ENCODE data around the gene GAS1. TPM values are rescaled to one million over a fixed set of nuclear protein-coding genes. Genes with fewer than 3 reads are reported as not detected.

The GAS1 gene
- polyA plus RNA-seq, 1 donor = 23.6 TPM

DNA sequence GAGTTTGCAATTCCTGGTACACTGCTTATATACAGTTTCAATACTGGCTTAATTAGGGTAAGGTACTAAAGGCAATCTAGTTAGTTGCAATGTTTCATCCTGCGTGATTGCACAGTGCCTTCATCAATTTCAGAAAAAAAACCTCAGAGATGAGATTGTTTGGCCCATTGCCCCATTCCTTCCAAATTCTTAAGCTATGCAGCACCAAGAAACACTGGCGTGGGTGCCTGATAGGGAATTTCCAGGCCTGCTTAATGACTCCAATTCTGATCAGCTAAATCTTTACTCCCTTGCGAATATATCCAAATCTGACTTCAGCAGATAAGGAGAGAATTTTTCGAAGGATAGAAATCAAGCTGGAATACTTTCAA is 35.9 kb upstream of the GAS1 start:
- no peaks in the 10 kb centered on the region for H3K4me1 ChIP-seq (ENCODE audit: control insufficient read depth, insufficient read depth, low read length)
- no peaks in the 10 kb centered on the region for H3K27me3 ChIP-seq (ENCODE audit: control insufficient read depth, insufficient read depth, low read length)
- no peaks in the 10 kb centered on the region for H3K36me3 ChIP-seq (ENCODE audit: control insufficient read depth, insufficient read depth, low read length)
- DNase-seq = no peak
- 74% methylated on average over 3 of the region's 4 CpGs for whole genome bisulfite sequencing (ENCODE audit: insufficient coverage, low lambda C conversion rate)
- no peaks in the 10 kb centered on the region for H3K9me3 ChIP-seq (ENCODE audit: control insufficient read depth, low read depth, low read length)
- H3K4me3 ChIP-seq (ENCODE audit: low read length) = no peak overlapping the region
- H3K27ac ChIP-seq (ENCODE audit: low read length) = no peak overlapping the region

DNA sequence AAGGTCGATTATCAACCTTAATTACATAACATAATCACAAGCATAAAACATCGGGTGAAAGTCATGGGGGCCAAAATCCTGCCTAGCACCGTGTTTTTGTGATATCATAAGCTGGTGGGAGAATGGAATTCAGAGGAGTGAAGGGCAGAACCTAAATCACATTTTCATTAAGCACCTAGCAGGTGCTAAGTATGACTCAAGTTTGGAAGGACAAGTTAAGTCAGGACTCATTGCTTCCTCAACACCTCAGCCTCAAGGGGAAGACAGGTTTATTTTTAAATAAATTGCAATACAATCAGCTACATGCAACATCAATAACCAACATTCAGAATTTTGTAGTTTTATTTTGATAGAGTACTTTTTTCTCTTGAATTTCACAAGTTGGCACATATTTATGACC is 33.5 kb upstream of the GAS1 start:
- no peaks in the 10 kb centered on the region for H3K27me3 ChIP-seq (ENCODE audit: control insufficient read depth, insufficient read depth, low read length)
- DNase-seq = no peak
- no peak overlapping the region for H3K4me3 ChIP-seq (ENCODE audit: low read length)
- 67% methylated on average over 1 of the region's 3 CpGs for WGBS (ENCODE audit: insufficient coverage, low lambda C conversion rate)
- H3K27ac ChIP-seq (ENCODE audit: low read length) = no peak overlapping the region
- H3K9me3 ChIP-seq (ENCODE audit: control insufficient read depth, low read depth, low read length) = no peaks in the 10 kb centered on the region
- no peaks in the 10 kb centered on the region for H3K4me1 ChIP-seq (ENCODE audit: control insufficient read depth, insufficient read depth, low read length)
- H3K36me3 ChIP-seq (ENCODE audit: control insufficient read depth, insufficient read depth, low read length) = no peaks in the 10 kb centered on the region

DNA sequence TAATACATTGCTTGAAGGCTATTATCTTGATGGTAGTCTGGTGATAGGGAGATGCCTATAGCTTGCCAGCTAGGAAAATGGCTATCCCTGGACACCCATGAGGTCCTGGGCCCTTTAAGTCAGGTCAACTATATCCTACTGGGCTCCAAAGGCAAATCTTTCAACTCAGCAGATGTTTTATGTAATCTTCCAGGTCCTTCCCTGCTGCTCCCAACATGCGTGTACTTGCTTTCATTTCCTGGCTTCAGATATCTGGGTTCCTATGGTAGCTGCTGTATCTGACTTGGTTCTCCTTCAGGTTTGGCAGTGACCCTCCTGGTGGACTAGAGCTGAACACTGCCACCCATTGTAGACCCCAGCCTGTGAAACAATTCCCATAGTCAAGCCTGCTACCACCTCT is 32.4 kb upstream of the GAS1 start:
- Histone ChIP-seq H3K27me3 (ENCODE audit: control insufficient read depth, insufficient read depth, low read length) (no peaks in the 10 kb centered on the region), H3K36me3 (ENCODE audit: control insufficient read depth, insufficient read depth, low read length) (no peaks in the 10 kb centered on the region), H3K4me1 (ENCODE audit: control insufficient read depth, insufficient read depth, low read length) (no peaks in the 10 kb centered on the region), H3K4me3 (ENCODE audit: low read length) (no peak overlapping the region), H3K9me3 (ENCODE audit: control insufficient read depth, low read depth, low read length) (no peaks in the 10 kb centered on the region), H3K27ac (ENCODE audit: low read length) (no peak overlapping the region)
- no CpG with 5 or more reads among the region's 1 CpG for WGBS (ENCODE audit: insufficient coverage, low lambda C conversion rate)
- DNase-seq = no peak

DNA sequence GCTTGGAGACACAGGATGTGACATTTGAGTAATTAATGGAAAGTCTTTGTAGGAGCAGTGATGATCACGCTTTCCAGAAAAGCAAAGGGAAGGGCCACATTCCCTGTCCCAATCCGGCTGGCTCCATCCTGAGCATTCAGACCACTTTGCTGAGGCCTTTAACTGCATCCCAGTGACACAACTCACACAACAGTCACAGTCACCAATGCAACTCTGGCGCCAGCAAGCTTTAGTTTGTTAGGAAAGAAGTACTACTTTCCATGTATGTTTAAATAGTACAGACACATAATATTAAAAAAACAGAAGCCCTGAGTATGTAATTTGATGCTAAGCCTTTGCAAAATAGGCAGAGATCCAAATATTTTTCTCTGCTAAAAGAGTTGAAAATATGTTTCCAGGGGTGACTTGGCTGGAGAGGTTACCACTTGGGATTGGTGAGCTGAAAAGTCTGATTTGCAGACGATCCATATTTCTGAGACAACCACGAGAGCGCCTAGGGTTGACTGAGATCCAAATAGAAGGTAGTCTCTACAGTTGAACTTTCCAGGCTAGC is 31.7 kb upstream of the GAS1 start:
- Histone ChIP-seq H3K4me1 (ENCODE audit: control insufficient read depth, insufficient read depth, low read length) (no peaks in the 10 kb centered on the region), H3K27ac (ENCODE audit: low read length) (no peak overlapping the region), H3K36me3 (ENCODE audit: control insufficient read depth, insufficient read depth, low read length) (no peaks in the 10 kb centered on the region), H3K9me3 (ENCODE audit: control insufficient read depth, low read depth, low read length) (no peaks in the 10 kb centered on the region), H3K4me3 (ENCODE audit: low read length) (no peak overlapping the region), H3K27me3 (ENCODE audit: control insufficient read depth, insufficient read depth, low read length) (no peaks in the 10 kb centered on the region)
- WGBS (ENCODE audit: insufficient coverage, low lambda C conversion rate) = no CpG with 5 or more reads among the region's 6 CpGs
- no peak for DNase-seq

DNA sequence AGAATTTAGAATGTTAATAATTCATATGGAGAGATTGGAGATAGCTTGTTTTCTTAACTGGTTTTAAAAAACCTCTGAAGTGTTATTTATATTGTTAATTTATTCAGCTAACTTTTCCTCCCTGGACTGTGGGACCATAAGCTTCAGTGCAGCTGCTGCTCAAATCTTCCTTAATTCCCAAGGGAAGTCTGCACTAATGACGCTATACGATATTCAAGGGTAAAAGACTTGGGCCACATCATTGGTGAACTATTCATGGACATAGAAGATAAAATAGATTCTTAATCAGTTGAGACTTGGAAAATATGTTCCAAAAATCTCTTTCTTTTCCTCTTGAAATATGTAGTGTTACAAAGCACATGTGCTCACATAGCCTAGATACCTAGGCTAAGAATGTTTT is 31.1 kb upstream of the GAS1 start:
- Histone ChIP-seq H3K27me3 (ENCODE audit: control insufficient read depth, insufficient read depth, low read length) (no peaks in the 10 kb centered on the region), H3K9me3 (ENCODE audit: control insufficient read depth, low read depth, low read length) (no peaks in the 10 kb centered on the region), H3K36me3 (ENCODE audit: control insufficient read depth, insufficient read depth, low read length) (no peaks in the 10 kb centered on the region), H3K4me3 (ENCODE audit: low read length) (no peak overlapping the region), H3K27ac (ENCODE audit: low read length) (no peak overlapping the region), H3K4me1 (ENCODE audit: control insufficient read depth, insufficient read depth, low read length) (no peaks in the 10 kb centered on the region)
- WGBS (ENCODE audit: insufficient coverage, low lambda C conversion rate) = no CpG with 5 or more reads among the region's 2 CpGs
- no peak for DNase-seq

DNA sequence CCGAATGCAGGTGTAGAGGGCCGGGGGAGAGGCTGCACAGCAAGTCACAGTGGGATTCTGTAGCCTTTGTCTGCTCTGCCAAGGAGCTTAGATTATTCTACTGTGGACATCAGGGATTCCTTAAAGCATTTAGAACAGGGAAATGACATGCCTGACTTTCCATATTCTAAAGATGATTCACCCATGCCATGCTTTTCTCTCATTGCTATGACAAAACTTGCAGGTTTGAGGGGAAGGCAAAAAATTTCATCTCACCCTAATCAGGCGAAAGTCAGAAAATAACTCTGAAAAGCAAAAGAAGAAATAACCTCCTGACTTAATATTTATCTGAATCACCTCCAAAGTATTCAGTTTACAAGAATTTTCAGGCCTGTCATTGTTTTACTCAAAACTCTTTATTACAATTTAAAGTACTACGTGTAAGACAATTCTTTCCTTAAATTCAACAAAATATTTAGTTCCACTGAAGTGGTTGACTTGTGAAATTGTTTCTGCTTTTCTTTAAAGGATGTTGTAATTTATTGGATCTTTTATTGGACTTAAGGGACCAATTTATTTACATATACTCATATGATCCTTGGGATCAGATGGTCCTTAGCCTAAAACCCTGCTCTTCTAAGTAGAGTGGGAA is 30.0 kb upstream of the GAS1 start:
- no peak overlapping the region for H3K4me3 ChIP-seq (ENCODE audit: low read length)
- no peaks in the 10 kb centered on the region for H3K36me3 ChIP-seq (ENCODE audit: control insufficient read depth, insufficient read depth, low read length)
- 92% methylated on average over 3 of the region's 4 CpGs for WGBS (ENCODE audit: insufficient coverage, low lambda C conversion rate)
- no peaks in the 10 kb centered on the region for H3K4me1 ChIP-seq (ENCODE audit: control insufficient read depth, insufficient read depth, low read length)
- H3K27ac ChIP-seq (ENCODE audit: low read length) = no peak overlapping the region
- no peaks in the 10 kb centered on the region for H3K9me3 ChIP-seq (ENCODE audit: control insufficient read depth, low read depth, low read length)
- H3K27me3 ChIP-seq (ENCODE audit: control insufficient read depth, insufficient read depth, low read length) = no peaks in the 10 kb centered on the region
- DNase-seq = no peak

DNA sequence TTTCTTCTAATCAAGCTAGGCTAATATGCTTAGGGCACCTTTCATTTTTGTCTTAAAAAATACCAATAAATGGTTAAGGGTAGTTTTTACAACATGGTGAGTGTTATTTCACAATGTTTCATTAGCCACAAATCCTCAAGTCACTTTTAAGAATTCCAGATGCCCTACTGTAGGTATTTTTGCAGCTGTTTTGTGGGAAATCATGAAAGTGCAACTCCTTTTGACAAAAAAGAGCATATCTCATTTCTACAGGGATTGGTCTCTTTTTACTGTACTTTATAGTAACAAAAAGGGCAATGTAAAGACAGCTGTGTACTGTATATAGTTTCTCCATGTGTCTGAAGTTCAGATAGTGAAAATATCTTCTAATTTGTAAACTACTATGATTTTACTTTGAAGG is 28.3 kb upstream of the GAS1 start:
- Histone ChIP-seq H3K27ac (ENCODE audit: low read length) (no peak overlapping the region), H3K4me1 (ENCODE audit: control insufficient read depth, insufficient read depth, low read length) (no peaks in the 10 kb centered on the region), H3K36me3 (ENCODE audit: control insufficient read depth, insufficient read depth, low read length) (no peaks in the 10 kb centered on the region), H3K4me3 (ENCODE audit: low read length) (no peak overlapping the region), H3K27me3 (ENCODE audit: control insufficient read depth, insufficient read depth, low read length) (no peaks in the 10 kb centered on the region), H3K9me3 (ENCODE audit: control insufficient read depth, low read depth, low read length) (no peaks in the 10 kb centered on the region)
- DNase-seq = no peak

DNA sequence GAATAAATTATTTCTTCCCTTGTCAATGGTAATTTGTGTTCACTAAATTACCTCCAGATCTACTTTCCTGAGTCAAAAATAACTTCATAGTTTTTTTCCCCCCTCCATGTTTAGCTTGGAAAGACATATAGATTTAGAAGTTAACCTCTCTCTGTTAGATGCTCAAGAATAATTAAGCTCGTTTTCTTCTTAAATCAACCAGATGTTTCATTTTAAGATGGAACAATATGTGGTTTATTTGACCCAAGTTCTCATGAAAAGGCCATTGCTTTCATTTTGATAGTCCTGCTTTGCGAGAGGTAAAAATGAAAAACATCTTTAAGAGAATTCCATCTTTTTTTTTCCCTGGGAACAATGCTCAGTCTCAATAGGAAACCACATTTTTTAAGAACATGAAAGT is 27.7 kb upstream of the GAS1 start:
- DNase-seq = no peak
- Histone ChIP-seq H3K4me1 (ENCODE audit: control insufficient read depth, insufficient read depth, low read length) (no peaks in the 10 kb centered on the region), H3K27me3 (ENCODE audit: control insufficient read depth, insufficient read depth, low read length) (no peaks in the 10 kb centered on the region), H3K27ac (ENCODE audit: low read length) (no peak overlapping the region), H3K36me3 (ENCODE audit: control insufficient read depth, insufficient read depth, low read length) (no peaks in the 10 kb centered on the region), H3K4me3 (ENCODE audit: low read length) (no peak overlapping the region), H3K9me3 (ENCODE audit: control insufficient read depth, low read depth, low read length) (no peaks in the 10 kb centered on the region)
- WGBS (ENCODE audit: insufficient coverage, low lambda C conversion rate) = 75% methylated on average over 2 of the region's 2 CpGs

GRCh38 chr9:86974421-86974820 is 27.1 kb upstream of the GAS1 start:
- Histone ChIP-seq H3K9me3 (ENCODE audit: control insufficient read depth, low read depth, low read length) (no peaks in the 10 kb centered on the region), H3K27me3 (ENCODE audit: control insufficient read depth, insufficient read depth, low read length) (no peaks in the 10 kb centered on the region), H3K36me3 (ENCODE audit: control insufficient read depth, insufficient read depth, low read length) (no peaks in the 10 kb centered on the region), H3K4me1 (ENCODE audit: control insufficient read depth, insufficient read depth, low read length) (no peaks in the 10 kb centered on the region), H3K4me3 (ENCODE audit: low read length) (no peak overlapping the region), H3K27ac (ENCODE audit: low read length) (no peak overlapping the region)
- 17% methylated on average over 1 of the region's 2 CpGs for WGBS (ENCODE audit: insufficient coverage, low lambda C conversion rate)
- DNase-seq = no peak

- H3K4me3 ChIP-seq (ENCODE audit: low read length) = no peak overlapping the region
- H3K36me3 ChIP-seq (ENCODE audit: control insufficient read depth, insufficient read depth, low read length) = no peaks in the 10 kb centered on the region
- H3K4me1 ChIP-seq (ENCODE audit: control insufficient read depth, insufficient read depth, low read length) = no peaks in the 10 kb centered on the region
- no peak for DNase-seq
- H3K27ac ChIP-seq (ENCODE audit: low read length) = no peak overlapping the region
- H3K27me3 ChIP-seq (ENCODE audit: control insufficient read depth, insufficient read depth, low read length) = no peaks in the 10 kb centered on the region
- no peaks in the 10 kb centered on the region for H3K9me3 ChIP-seq (ENCODE audit: control insufficient read depth, low read depth, low read length)
Observed at GRCh38 chr9:86971742-86972141, 24.4 kb upstream of the GAS1 start.

DNA sequence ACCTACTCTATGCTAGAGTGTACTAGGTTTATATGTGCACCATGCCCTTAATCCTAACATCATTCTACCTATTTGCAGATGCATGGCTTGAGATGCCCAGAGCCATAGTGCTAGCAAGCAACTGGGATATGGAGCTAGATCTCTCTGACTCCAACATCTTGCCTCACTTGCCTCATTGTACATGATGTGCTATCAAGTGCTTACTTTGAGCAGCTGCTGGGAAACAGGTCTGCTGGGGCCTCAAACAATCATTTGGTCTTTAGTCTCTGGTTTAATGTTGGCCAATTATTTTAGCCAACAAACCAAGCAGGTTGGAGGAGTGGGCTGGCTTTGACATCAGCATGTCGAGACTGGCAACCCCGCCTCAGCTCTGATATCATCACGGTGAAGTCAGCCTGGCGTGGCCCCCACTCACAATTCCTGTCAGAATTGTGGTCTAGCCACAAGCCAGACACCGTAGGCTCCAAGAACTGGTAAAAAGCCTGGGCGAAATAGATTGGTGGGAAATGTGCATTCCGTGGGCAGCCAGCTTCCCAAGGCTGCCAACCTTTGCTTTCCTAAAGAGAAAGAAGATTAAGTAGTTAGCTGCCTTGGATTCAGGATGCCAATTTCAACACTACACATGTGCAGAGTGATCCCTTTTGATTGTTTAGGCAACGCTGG is 21.1 kb upstream of the GAS1 start:
- Histone ChIP-seq H3K27me3 (ENCODE audit: control insufficient read depth, insufficient read depth, low read length) (no peaks in the 10 kb centered on the region), H3K4me1 (ENCODE audit: control insufficient read depth, insufficient read depth, low read length) (no peaks in the 10 kb centered on the region)

More for the DNA sequence above, 21.1 kb upstream of the GAS1 start:
- Histone ChIP-seq H3K36me3 (ENCODE audit: control insufficient read depth, insufficient read depth, low read length) (no peaks in the 10 kb centered on the region), H3K4me3 (ENCODE audit: low read length) (no peak overlapping the region), H3K9me3 (ENCODE audit: control insufficient read depth, low read depth, low read length) (no peaks in the 10 kb centered on the region), H3K27ac (ENCODE audit: low read length) (no peak overlapping the region)
- DNase-seq = no peak
- no CpG with 5 or more reads among the region's 8 CpGs for whole genome bisulfite sequencing (ENCODE audit: insufficient coverage, low lambda C conversion rate)
